SK-N-SH (cell line): Measurements from ENCODE around the gene UBE2S.

Source experiments
- MEF2A ChIP-seq: IDR thresholded peaks from 2 replicates; pipeline ENCODE4 v1.4.0; 2012; ENCODE audit warnings: low read depth, borderline replicate concordance
- TEAD4 ChIP-seq: IDR thresholded peaks from 2 replicates; pipeline ENCODE4 v1.4.0; 2012; ENCODE audit warnings: mild to moderate bottlenecking, borderline replicate concordance; ENCODE audit not compliant: insufficient read depth

DNA sequence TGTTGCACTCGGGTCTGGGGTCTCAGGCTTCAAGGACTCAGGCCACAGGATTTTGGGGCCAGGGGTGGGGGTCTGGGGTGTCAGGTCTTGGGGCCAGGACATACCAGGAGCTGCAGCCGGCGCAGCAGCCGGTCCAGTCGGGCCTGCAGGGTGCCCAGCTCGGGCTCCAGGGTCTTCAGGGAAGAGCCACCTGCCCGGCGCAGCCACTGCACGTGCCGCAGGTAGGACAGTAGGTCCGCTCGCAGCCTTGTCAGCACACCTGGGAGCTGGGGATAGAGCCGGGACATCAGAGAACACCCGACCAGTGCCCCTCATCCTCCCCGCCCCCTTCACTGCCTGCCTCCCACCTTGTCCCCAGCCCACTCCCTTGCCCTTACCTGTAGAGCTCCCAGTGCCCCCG, 39.5 kb downstream of the UBE2S start:
- no peak for TF ChIP-seq MEF2A
- no peak for TF ChIP-seq TEAD4
